GM12892 (cell line): ENCODE measurements around the gene GALNT2.

Source experiments
- POLR2A ChIP-seq: IDR thresholded peaks from 2 replicates; pipeline ENCODE4 v1.6.1; 2011; ENCODE audit warnings: low read depth, low read length, control low read depth
- POLR2AphosphoS5 ChIP-seq: IDR thresholded peaks from 2 replicates; pipeline ENCODE4 v1.6.1; 2011; ENCODE audit warnings: low read depth, low read length, control low read depth
- TAF1 ChIP-seq: IDR thresholded peaks from 2 replicates; pipeline ENCODE4 v1.6.1; 2011; ENCODE audit warnings: low read depth, mild to moderate bottlenecking, control low read depth, low read length, borderline replicate concordance

GRCh38 chr1:230176326-230176725, 109.3 kb downstream of the GALNT2 start:
- TF ChIP-seq POLR2A: no peak
- TF ChIP-seq TAF1: no peak
- TF ChIP-seq POLR2AphosphoS5: no peak
